ENCODE data around the gene DENND2D.

DNA sequence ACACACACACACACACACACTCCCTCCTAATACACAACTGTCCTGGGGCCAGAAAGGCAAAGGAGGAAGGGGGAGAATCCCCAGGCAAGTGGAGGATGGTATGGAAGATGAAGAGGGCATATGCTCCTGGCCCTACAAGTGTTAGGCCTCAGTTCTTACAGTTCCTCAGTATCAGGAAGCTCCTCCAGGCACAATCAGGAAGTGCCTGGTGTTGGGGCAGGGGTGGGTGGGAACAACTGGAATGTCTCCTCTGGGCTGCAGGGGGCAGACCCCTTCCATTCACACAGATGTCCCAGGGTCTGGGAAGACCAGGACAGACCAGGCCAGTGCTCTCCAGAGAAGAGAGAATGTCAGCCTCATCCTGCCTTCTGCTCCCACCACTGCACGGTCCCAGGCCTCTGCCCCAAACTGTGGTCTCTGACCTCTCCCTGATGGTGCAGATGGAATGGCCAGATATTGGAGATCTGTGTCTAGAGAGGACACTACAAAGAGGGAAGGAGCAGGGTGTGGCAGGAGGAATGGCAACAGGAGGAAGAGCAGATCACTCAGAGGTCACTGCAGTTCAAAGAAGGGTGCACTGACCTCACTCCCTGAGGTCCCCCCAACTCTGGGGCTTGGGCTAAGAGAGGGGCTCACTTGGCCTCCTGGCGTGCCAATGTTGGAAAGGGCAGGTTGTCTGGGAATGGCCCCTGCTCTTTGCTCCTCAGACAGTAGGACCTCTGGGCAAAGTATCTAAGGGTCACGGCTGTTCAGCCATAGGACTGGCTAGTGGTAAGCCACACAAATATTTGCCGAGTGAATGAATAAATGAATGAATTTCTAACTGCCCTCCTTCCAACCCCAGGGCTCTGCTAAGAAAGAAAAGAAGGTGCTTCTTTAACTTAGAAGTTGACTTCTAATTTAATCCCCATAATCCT lies 2.5 kb upstream of the DENND2D start:
- TF ChIP-seq, protein P1, sequence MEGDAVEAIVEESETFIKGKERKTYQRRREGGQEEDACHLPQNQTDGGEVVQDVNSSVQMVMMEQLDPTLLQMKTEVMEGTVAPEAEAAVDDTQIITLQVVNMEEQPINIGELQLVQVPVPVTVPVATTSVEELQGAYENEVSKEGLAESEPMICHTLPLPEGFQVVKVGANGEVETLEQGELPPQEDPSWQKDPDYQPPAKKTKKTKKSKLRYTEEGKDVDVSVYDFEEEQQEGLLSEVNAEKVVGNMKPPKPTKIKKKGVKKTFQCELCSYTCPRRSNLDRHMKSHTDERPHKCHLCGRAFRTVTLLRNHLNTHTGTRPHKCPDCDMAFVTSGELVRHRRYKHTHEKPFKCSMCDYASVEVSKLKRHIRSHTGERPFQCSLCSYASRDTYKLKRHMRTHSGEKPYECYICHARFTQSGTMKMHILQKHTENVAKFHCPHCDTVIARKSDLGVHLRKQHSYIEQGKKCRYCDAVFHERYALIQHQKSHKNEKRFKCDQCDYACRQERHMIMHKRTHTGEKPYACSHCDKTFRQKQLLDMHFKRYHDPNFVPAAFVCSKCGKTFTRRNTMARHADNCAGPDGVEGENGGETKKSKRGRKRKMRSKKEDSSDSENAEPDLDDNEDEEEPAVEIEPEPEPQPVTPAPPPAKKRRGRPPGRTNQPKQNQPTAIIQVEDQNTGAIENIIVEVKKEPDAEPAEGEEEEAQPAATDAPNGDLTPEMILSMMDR (IDR thresholded peaks at IDR 0.05) = no peak
- TF ChIP-seq EP300 (IDR thresholded peaks at IDR 0.05) = no peak

Measured in suprapubic skin (tissue), 3 donors.